ENCODE data around the gene MRPL17.

Gene MRPL17

GRCh38 chr11:6653097-6653496 is 30.0 kb downstream of the MRPL17 start:
- DNase-seq = no peak

- no peak for DNase-seq
Observed at GRCh38 chr11:6652182-6652581, 31.0 kb downstream of the MRPL17 start.

DNA sequence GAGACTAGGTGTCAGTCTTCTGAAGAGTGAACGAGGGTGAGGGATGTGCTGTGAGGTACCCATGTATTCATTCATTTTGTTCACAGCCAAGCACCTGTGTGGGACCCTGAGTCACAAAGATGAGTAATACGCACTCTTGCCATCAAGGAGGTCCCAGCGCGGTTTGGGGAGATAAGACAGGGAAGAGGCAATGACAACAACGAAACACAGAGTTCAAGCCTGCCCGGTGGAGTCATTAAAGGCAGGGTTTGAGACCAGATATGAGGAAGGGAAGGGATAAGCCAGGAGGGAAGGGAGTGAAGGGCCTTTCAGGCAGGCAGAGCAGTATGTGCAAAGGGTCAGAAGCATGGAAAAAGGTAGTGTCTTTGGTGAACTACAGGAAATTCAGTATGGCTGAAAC is 32.2 kb downstream of the MRPL17 start:
- DNase-seq = no peak

- no peak for DNase-seq
Observed at GRCh38 chr11:6650104-6650503, 33.0 kb downstream of the MRPL17 start.

- DNase-seq = no peak
Observed at GRCh38 chr11:6648501-6648900, 34.6 kb downstream of the MRPL17 start.

- DNase-seq = no peak
Observed at GRCh38 chr11:6647836-6648235, 35.3 kb downstream of the MRPL17 start.

- peak; percentile 19 for DNase-seq
Observed at GRCh38 chr11:6646918-6647679, 36.0 kb downstream of the MRPL17 start.

DNA sequence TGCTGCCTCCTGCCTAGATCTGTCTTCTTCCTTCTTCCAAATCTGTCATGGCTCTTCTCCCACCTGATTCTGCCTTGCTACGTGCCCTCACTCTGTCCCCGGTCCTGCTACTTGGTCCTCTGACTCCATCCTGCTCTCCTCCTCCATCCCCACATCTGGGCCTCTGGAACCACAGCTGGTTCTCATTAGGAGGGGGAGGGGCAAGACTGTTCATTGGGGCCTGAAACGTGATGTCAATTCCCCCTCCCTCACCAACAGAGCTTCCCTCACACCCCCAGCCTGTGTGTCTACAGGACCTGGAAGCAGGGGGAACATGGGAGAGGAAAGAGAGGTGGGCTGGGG is 36.6 kb downstream of the MRPL17 start:
- no peak for DNase-seq

DNA sequence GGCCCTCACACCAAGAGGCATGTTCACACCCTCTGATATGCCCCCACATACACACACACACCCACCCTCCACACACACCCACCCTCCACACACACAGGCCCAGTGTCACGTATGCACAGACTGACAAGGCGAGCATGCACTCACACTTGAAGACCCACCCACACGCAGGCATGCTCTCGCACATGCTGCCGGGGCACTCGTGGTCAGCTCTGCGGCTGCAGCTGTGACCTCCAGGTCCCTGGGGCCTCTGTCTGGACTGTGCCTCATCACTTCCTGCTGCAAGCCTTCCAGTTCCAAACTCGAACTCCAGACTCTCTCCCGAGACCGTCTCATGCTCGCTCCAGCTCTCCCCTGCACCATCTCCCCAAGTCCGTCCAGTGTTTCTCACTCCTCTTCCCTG is 37.1 kb downstream of the MRPL17 start:
- DNase-seq = no peak

DNA sequence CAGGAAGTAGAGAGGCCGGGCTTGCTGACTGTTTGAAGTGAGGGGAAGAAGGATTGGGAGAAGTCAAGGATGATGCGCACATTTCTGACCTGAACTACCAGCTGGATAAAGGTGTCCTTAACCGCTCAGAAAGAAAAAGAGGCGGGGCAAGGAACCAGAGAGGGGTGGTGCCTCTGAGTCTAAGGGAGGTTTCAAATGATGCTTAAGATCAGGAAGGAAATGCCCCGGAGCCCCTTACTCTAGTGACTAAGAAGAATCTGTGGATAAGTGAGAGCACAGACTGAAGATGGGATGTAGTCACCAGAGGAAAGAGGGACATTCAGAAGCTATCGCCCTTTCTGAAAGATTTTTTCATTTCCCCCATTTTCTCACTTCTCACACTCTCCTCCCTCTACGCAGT is 40.2 kb downstream of the MRPL17 start:
- no peak for DNase-seq

DNA sequence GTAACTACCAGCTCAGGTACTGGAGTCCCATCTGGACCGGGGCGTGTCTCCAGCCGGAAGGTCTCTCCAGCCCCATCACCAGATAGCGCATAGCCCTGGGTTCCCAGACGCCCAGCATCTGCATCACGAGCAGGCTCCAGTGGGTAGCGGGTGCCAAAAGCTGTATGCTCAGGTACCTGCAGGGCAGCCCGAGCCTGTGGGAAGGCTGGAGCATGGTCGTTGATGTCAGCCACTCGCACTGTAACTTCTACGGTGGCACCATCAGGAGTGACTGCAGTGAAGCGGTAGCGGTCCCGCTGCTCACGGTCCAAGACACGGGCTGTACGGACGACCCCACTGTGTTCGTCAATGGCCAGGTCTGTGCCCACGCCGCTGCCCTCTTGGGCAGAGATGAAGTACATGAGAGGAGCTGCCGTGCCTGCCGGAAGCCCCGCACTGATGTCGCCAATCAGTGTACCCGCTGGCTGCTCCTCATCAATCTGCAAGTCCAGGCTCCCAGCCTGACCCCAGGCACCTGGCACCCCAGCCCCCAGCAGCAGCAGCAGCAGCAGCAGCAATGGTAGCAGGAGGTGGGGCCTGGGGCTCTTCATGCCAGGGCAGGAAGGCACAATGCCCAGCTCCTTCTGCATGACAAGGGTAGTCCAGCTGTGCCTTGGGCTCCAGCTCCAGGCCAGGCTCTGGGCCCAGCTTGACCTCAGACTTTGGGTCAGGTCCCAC is 42.0 kb downstream of the MRPL17 start:
- no peak for DNase-seq

GRCh38 chr11:6640036-6640984 is 42.8 kb downstream of the MRPL17 start:
- DNase-seq = no peak

GRCh38 chr11:6638429-6638828 is 44.7 kb downstream of the MRPL17 start:
- DNase-seq = no peak

DNA sequence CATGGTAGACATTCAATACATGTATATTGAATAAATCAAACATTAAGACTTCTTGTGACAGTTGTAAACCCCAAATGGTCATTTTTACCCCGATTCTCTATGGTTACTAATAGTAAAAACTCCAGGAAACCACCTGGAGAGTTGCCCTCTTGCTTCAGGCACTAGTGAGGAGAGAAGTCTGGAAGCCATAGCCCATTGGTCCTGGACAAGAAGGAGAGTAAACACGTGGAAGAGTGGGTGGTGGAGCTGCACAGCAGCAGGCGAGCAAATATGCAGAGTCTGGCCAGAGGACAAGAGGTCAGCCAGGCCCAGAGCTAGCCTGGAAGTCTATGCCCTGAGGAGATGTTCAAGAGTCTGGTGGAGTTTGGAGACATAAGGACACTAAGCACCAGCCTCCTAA is 45.3 kb downstream of the MRPL17 start:
- no peak for DNase-seq

DNA sequence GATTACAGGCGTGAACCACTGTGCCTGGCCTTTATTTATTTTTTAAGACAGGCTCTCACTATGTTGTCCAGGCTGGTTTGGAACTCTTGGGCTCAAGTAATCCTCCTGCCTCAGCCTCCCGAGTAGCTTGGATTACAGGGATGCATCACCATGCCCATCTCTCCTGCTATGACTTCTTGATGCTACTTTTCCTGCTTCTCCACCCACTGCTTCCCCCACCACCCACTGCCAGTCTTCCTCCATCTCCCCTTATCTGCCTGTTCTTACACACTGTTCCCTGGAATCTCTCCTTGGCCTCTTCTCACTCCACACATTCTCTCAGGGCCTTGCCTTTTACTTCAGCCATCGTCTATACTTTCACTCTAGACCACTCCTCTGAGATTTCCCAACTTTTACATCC is 46.7 kb downstream of the MRPL17 start:
- DNase-seq = no peak

DNA sequence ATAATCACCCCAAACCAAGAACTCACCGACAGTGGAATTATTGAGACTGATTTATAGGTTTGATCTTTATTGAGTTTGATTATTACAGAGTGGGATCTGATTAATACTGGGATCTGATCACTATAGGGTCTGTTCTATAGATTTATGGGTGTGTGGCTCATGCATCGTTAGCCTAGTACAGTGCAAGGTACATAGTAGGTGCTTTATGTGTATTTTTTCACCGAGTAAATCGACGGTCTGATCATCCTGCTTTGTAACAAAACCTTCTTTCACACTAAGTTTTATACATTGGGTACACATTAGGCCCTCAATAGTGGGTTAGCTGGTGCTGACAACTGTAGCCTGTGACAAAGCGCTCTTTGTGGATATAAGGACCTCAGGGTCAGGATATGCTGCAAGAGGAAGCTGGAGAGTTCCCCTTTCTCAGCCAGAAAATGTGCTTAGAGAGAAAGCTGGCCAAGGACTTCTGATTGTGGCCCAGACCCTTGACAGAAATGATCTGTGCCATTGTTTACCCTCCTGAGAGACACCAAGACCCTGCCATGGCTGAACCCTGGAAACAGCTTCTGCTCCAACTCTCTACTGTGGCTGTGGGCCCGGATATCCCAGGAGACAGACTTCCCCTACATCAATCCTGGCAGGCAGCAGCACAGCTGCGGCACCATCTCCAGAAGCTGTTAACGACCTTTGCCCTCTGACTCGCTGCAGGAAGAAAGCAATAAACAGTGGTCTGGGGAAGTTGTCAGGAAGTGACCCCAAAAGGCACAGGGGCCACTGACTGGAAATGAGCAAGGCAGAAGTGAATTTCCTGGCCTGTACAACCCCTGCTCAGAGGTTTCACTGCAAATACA is 47.8 kb downstream of the MRPL17 start:
- DNase-seq = no peak

DNA sequence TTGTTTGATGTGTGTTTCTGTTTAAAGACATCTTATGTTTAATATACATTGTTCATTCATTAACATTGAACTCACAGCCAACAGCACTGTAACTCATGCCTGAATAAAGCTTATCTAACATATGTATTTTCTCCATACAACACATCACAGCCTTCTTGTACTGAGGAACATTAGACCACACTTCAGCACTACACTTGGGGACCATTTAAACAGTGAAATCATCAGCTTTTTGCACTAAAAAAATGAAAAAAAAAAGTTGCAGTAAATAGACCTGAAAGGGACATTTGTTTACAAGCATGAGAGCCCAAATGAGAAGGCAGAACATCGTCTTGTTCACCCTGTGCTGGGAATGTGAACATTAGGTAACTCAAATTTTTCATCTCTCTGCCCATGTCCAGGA is 48.6 kb downstream of the MRPL17 start:
- no peak for DNase-seq

GRCh38 chr11:6633422-6634408 is 49.4 kb downstream of the MRPL17 start:
- DNase-seq = no peak

- DNase-seq = no peak
Observed at GRCh38 chr11:6632116-6633073, 50.7 kb downstream of the MRPL17 start.

GRCh38 chr11:6631361-6631890 is 51.7 kb downstream of the MRPL17 start:
- DNase-seq = no peak
